IMR-90 (cell line): ENCODE results near the gene MACROD1. TPM values are rescaled to one million over a fixed set of nuclear protein-coding genes. Genes with fewer than 3 reads are reported as not detected.

Experiments used
- ATAC-seq: fragments of 200-7000 bp; cut with Tn5 transposase; 2 replicates; pipeline ENCODE4 v1.9.1; 2020; ENCODE audit warnings: low read depth, mild to moderate bottlenecking, moderate library complexity
- BruUV-seq: library from RNA; stranded (reverse); fragments of 400-500 nt; replicated peaks from 2 replicates; lab custom pipeline; 2021; lab: Mats Ljungman, UMichigan
- CTCF ChIA-PET: fragments of 300-600 bp; formaldehyde crosslinking; extraction: SDS; loops from one replicate; lab custom pipeline; 2021; ENCODE audit warnings: antibody characterized with exemption; lab: Yijun Ruan, JAX
- POLR2A ChIA-PET: fragments of 300-600 bp; sonication (Branson Sonifier 250); formaldehyde crosslinking; loops from one replicate; lab custom pipeline; 2022; ENCODE audit warnings: antibody characterized with exemption; ENCODE audit not compliant: unreplicated experiment; lab: Charles Lee
- DNase-seq: peaks from one replicate; pipeline ENCODE4 v3.0.0; 2013
- H2AFZ ChIP-seq: replicated peaks from 2 replicates; pipeline ENCODE3; 2013; ENCODE audit warnings: low read length, mild to moderate bottlenecking; ENCODE audit not compliant: poor library complexity
- H2AK5ac ChIP-seq: 2 replicates; pipeline ENCODE4 v1.6.1; 2013; ENCODE audit warnings: low read depth, low read length, inconsistent platforms
- H2AK9ac ChIP-seq: replicated peaks from 2 replicates; pipeline ENCODE3; 2013; ENCODE audit warnings: mild to moderate bottlenecking, low read depth, low read length, moderate library complexity; ENCODE audit not compliant: poor library complexity
- H2BK120ac ChIP-seq: 2 replicates; pipeline ENCODE4 v1.6.1; 2013; ENCODE audit warnings: low read depth, low read length, inconsistent platforms
- H2BK15ac ChIP-seq: 3 replicates; pipeline ENCODE4 v1.6.1; 2013; ENCODE audit warnings: low read depth, low read length, inconsistent platforms
- H2BK20ac ChIP-seq: 2 replicates; pipeline ENCODE4 v1.6.1; 2013; ENCODE audit warnings: low read depth, mild to moderate bottlenecking, inconsistent platforms, low read length, moderate library complexity
- H2BK5ac ChIP-seq: 2 replicates; pipeline ENCODE4 v1.6.1; 2013; ENCODE audit warnings: mild to moderate bottlenecking, low read depth, low read length, inconsistent platforms; ENCODE audit not compliant: poor library complexity, severe bottlenecking
- H3K14ac ChIP-seq: replicated peaks from 2 replicates; pipeline ENCODE4 v1.6.1; 2013; ENCODE audit warnings: low read depth, low read length, inconsistent platforms
- H3K18ac ChIP-seq: 2 replicates; pipeline ENCODE4 v1.6.1; 2013; ENCODE audit warnings: low read depth, low read length, control low read depth
- H3K23ac ChIP-seq: 2 replicates; pipeline ENCODE4 v1.6.1; 2013; ENCODE audit warnings: low read depth, low read length, inconsistent platforms
- H3K27ac ChIP-seq: 2 replicates; pipeline ENCODE4 v1.5.1; 2013; ENCODE audit warnings: mild to moderate bottlenecking, control low read depth, low read length; ENCODE audit not compliant: insufficient read depth
- H3K27me3 ChIP-seq: 2 replicates; pipeline ENCODE4 v1.6.1; 2013; ENCODE audit warnings: low read length; ENCODE audit not compliant: control insufficient read depth, insufficient read depth
- H3K36me3 ChIP-seq: 2 replicates; pipeline ENCODE4 v1.6.1; 2013; ENCODE audit warnings: low read length, mixed read lengths; ENCODE audit not compliant: control insufficient read depth, insufficient read depth
- H3K4ac ChIP-seq: 2 replicates; pipeline ENCODE4 v1.6.1; 2013; ENCODE audit warnings: low read depth, low read length, inconsistent platforms
- H3K4me1 ChIP-seq: 2 replicates; pipeline ENCODE4 v1.6.1; 2013; ENCODE audit warnings: low read length, mixed read lengths; ENCODE audit not compliant: control insufficient read depth, insufficient read depth
- H3K4me2 ChIP-seq: 2 replicates; pipeline ENCODE4 v1.6.1; 2013; ENCODE audit warnings: low read depth, mild to moderate bottlenecking, control low read depth, low read length, moderate library complexity
- H3K4me3 ChIP-seq: 2 replicates; pipeline ENCODE4 v1.5.1; 2013; ENCODE audit warnings: low read depth, mild to moderate bottlenecking, control low read depth, low read length, moderate library complexity; ENCODE audit not compliant: insufficient read depth
- H3K56ac ChIP-seq: 2 replicates; pipeline ENCODE4 v1.6.1; 2013; ENCODE audit warnings: low read length, inconsistent platforms; ENCODE audit not compliant: insufficient read depth; ENCODE audit errors: extremely low read depth
- H3K79me1 ChIP-seq, 2 experiments: 2 replicates each; pipeline ENCODE4 v1.6.1; 2013; ENCODE audit warnings: low read length in 2 of 2, inconsistent platforms in 1 of 2, low read depth in 1 of 2
- H3K9ac ChIP-seq: 2 replicates; pipeline ENCODE4 v1.6.1; 2013; ENCODE audit warnings: low read depth, low read length, control low read depth
- H3K9me1 ChIP-seq: 2 replicates; pipeline ENCODE4 v1.6.1; 2013; ENCODE audit warnings: low read length, inconsistent platforms; ENCODE audit not compliant: insufficient read depth
- H3K9me3 ChIP-seq: 2 replicates; pipeline ENCODE4 v1.6.1; 2013; ENCODE audit warnings: low read length; ENCODE audit not compliant: control insufficient read depth, insufficient read depth
- H4K20me1 ChIP-seq: 2 replicates; pipeline ENCODE4 v1.6.1; 2013; ENCODE audit warnings: low read length, inconsistent platforms; ENCODE audit not compliant: insufficient read depth
- H4K5ac ChIP-seq: 2 replicates; pipeline ENCODE4 v1.6.1; 2013; ENCODE audit warnings: mild to moderate bottlenecking, low read depth, low read length, control low read depth
- H4K8ac ChIP-seq, 2 experiments: 2 replicates each; pipeline ENCODE4 v1.6.1; 2013; ENCODE audit warnings: low read depth in 2 of 2, low read length in 2 of 2, control low read depth in 1 of 2, inconsistent platforms in 1 of 2
- H4K91ac ChIP-seq: 2 replicates; pipeline ENCODE4 v1.6.1; 2013; ENCODE audit warnings: low read depth, low read length, inconsistent platforms; ENCODE audit not compliant: insufficient read depth
- CEBPB ChIP-seq: IDR thresholded peaks from 2 replicates; pipeline ENCODE4 v1.6.1; 2012; ENCODE audit warnings: low read depth, low read length, improper control_type of control experiment
- CHD1 ChIP-seq: IDR thresholded peaks from 2 replicates; pipeline ENCODE4 v1.6.1; 2012; ENCODE audit warnings: low read depth, low read length, improper control_type of control experiment
- CTCF ChIP-seq: conservative IDR thresholded peaks from 2 replicates; pipeline ENCODE4 v1.5.1; 2012; ENCODE audit warnings: mild to moderate bottlenecking, low read depth, low read length, improper control_type of control experiment
- ELK1 ChIP-seq: fragments of 150-350 bp; IDR thresholded peaks from 2 replicates; pipeline ENCODE4 v1.6.1; 2016; ENCODE audit warnings: low read depth, mild to moderate bottlenecking, low read length, moderate library complexity, borderline replicate concordance
- MAFK ChIP-seq: IDR thresholded peaks from 2 replicates; pipeline ENCODE4 v1.6.1; 2012; ENCODE audit warnings: low read depth, low read length, improper control_type of control experiment
- MAZ ChIP-seq: IDR thresholded peaks from 2 replicates; pipeline ENCODE4 v1.6.1; 2012; ENCODE audit warnings: low read depth, mild to moderate bottlenecking, low read length, improper control_type of control experiment, moderate library complexity, borderline replicate concordance
- MXI1 ChIP-seq: IDR thresholded peaks from 2 replicates; pipeline ENCODE4 v1.6.1; 2012; ENCODE audit warnings: low read depth, mild to moderate bottlenecking, low read length, moderate library complexity, borderline replicate concordance
- NFE2L2 ChIP-seq: fragments of 150-350 bp; IDR thresholded peaks from 2 replicates; pipeline ENCODE4 v1.6.1; 2016; ENCODE audit warnings: low read depth, mild to moderate bottlenecking, low read length
- POLR2A ChIP-seq: IDR thresholded peaks from 2 replicates; pipeline ENCODE4 v1.6.1; 2012; ENCODE audit warnings: mild to moderate bottlenecking, low read depth, low read length
- RAD21 ChIP-seq: IDR thresholded peaks from 2 replicates; pipeline ENCODE4 v1.6.1; 2012; ENCODE audit warnings: low read length, improper control_type of control experiment
- RCOR1 ChIP-seq: IDR thresholded peaks from 2 replicates; pipeline ENCODE4 v1.6.1; 2012; ENCODE audit warnings: mild to moderate bottlenecking, low read length, improper control_type of control experiment; ENCODE audit not compliant: insufficient replicate concordance
- RFX5 ChIP-seq: IDR thresholded peaks from 2 replicates; pipeline ENCODE4 v1.8.0; 2012; ENCODE audit warnings: low read depth, mild to moderate bottlenecking, low read length, moderate library complexity
- SMC3 ChIP-seq: fragments of 150-350 bp; IDR thresholded peaks from 2 replicates; pipeline ENCODE4 v1.6.1; 2016; ENCODE audit warnings: low read depth, mild to moderate bottlenecking, antibody characterized with exemption, low read length, moderate library complexity
- USF2 ChIP-seq: fragments of 150-350 bp; IDR thresholded peaks from 2 replicates; pipeline ENCODE4 v1.6.1; 2017; ENCODE audit warnings: mild to moderate bottlenecking, antibody characterized with exemption, low read length, low read depth
- whole genome bisulfite sequencing, 2 experiments: methylation state at CpG; one replicate each; pipeline versions ENCODE4 v1.1.5 to v1.1.7; 2013; ENCODE audit warnings: missing lambda C conversion rate in 2 of 2; ENCODE audit not compliant: insufficient read length in 1 of 2; ENCODE audit errors: extremely low coverage in 2 of 2; 5-methylcytosine and 5-hydroxymethylcytosine counted together
- dilution Hi-C: fragments of 300-500 bp; cut with HindIII; formaldehyde crosslinking; loops from one replicate; pipeline ENCODE4 v1.14.3; 2018; ENCODE audit warnings: low sequenced_read_pairs; ENCODE audit not compliant: unreplicated experiment
- in situ Hi-C: fragments of 300-500 bp; cut with MboI; formaldehyde crosslinking; loops from 3 replicates; pipeline ENCODE4 v1.14.3; 2019; ENCODE audit warnings: low sequenced_read_pairs, inconsistent platforms, mixed read lengths
- intact Hi-C: fragments of 100-400 bp; cut with micrococcal nuclease; formaldehyde crosslinking; loops from 2 replicates; pipeline ENCODE4 v1.10.0; 2022
- polyA plus RNA-seq, 3 experiments: library from polyadenylated mRNA; depleted of rRNA; stranded (reverse); fragments of >200 nt; gene quantifications; 2 replicates each; pipeline ENCODE4 v1.2.3, GENCODE V29; 2012; ENCODE audit warnings: low replicate concordance in 1 of 3
- total RNA-seq: library from RNA; depleted of rRNA; stranded (reverse); fragments of >200 nt; gene quantifications from 2 replicates; pipeline ENCODE4 v1.2.3, GENCODE V29; 2012

Gene MACROD1
- total and polyA plus RNA-seq, 2 of the 4 experiments (the other 2 are of a cell fraction): 2.5 to 9.3 TPM

GRCh38 chr11:64101461-64101860, 64.5 kb downstream of the MACROD1 start:
- ChIA-PET POLR2A (no interaction called here), CTCF (no interaction called here)
- in situ Hi-C loops: no loop called here
- ATAC-seq (no peak), DNase-seq (no peak)
- Histone ChIP-seq H3K36me3 (no peaks in the 10 kb centered on the region), H4K8ac (no peak overlapping the region), H2BK5ac (no peak overlapping the region), H3K27ac (no peak overlapping the region), H3K9me1 (no peaks in the 10 kb centered on the region), H2AFZ (no peak overlapping the region), H2BK120ac (no peak overlapping the region), H2BK20ac (no peak overlapping the region), H3K4me3 (no peak overlapping the region), H3K4me2 (no peak overlapping the region), H3K18ac (no peak overlapping the region), H3K4me1 (no peaks in the 10 kb centered on the region; the same call in 1 of the 2 replicates), H3K23ac (no peak overlapping the region), H3K9me3 (no peaks in the 10 kb centered on the region), H4K5ac (no peak overlapping the region), H2AK5ac (no peak overlapping the region), H4K20me1 (peaks cover 3% of the 10 kb centered on the region; the same call in 1 of the 2 replicates), H2BK15ac (no peak overlapping the region), H3K56ac (no peak overlapping the region), H3K27me3 (peaks cover 11% of the 10 kb centered on the region), H3K9ac (no peak overlapping the region), H2AK9ac (no peak overlapping the region), H4K91ac (no peak overlapping the region), H3K79me1 (no peaks in the 10 kb centered on the region), H3K14ac (no peak overlapping the region; the same call in 1 of the 2 replicates), H3K4ac (no peak overlapping the region)
- BruUV-seq: no TSS peak
- intact Hi-C loops: no loop called here
- dilution Hi-C loops: no loop called here
- TF ChIP-seq RFX5: no peak
- TF ChIP-seq POLR2A: no peak
- no peak for TF ChIP-seq RCOR1
- no peak for TF ChIP-seq RAD21
- TF ChIP-seq CTCF: no peak
- no peak for TF ChIP-seq MAFK
- TF ChIP-seq NFE2L2: no peak
- no peak for TF ChIP-seq ELK1
- no peak for TF ChIP-seq CHD1
- TF ChIP-seq MXI1: no peak
- no peak for TF ChIP-seq USF2
- TF ChIP-seq MAZ: no peak
- no peak for TF ChIP-seq CEBPB
- no peak for TF ChIP-seq SMC3
- 91% methylated on average over 13 of the region's 19 CpGs; no CpG with 5 or more reads in 1 of the 2 experiments for WGBS, 2 experiments
